ENCODE data around the gene LSR. TPM values are rescaled to one million over a fixed set of nuclear protein-coding genes. Genes with fewer than 3 reads are reported as not detected.
"Not testable (repeated sequence)": the region's sequence is repeated elsewhere in the genome, so short reads cannot be mapped to it uniquely, and the experiment has no call there.

LSR gene
- total RNA-seq, 2 experiments from 2014 or later: 8.2 to 11.2 TPM

- CTCF ChIA-PET: interaction anchor here (0.9 to 1.5 kb wide), 4 partner anchors 12 to 270 kb away, joined by 3 read pairs; no protein-coding TSS in a partner anchor
- peak; percentile 53 for DNase-seq
- Mint-ChIP-seq H3K36me3 (ENCODE audit: low read depth) (peaks cover 4% of the 10 kb centered on the region), H3K9me3 (peaks cover 7% of the 10 kb centered on the region), H3K4me1 (ENCODE audit: low read depth) (peaks cover 24% of the 10 kb centered on the region), H3K27me3 (ENCODE audit: low read depth) (no peaks in the 10 kb centered on the region), H3K27ac (no peak overlapping the region), H3K4me3 (no peak overlapping the region)
- intact Hi-C loops (cut with micrococcal nuclease): no loop called here
These were observed 12.0 kb upstream of the LSR start for GRCh38 chr19:35236638-35237400.

DNA sequence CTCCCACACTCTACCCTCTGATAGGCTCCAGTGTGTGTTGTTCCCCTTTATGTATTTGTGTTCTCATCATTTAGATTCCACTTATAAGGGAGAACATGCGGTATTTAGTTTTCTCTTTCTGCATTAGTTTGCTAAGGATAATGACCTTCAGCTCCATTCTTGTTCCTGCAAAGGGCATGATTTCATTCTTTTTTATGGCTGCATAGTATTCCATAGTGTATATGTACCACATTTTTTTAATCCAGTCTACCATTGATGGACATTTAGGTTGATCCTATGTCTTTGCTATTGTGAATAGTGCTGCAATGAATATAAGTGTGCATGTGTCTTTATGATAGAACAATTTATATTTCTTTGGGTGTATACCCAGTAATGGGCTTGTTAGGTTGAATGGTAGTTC, 9.2 kb upstream of the LSR start:
- peaks cover 24% of the 10 kb centered on the region for H3K4me1 Mint-ChIP-seq (ENCODE audit: low read depth)
- intact Hi-C loops (cut with micrococcal nuclease); DNase-seq; H3K4me3 Mint-ChIP-seq; H3K9me3 Mint-ChIP-seq; H3K27me3 Mint-ChIP-seq (ENCODE audit: low read depth); H3K27ac Mint-ChIP-seq; H3K36me3 Mint-ChIP-seq (ENCODE audit: low read depth): not testable (repeated sequence)
- CTCF ChIA-PET: interaction anchor here (1.6 kb wide), 1 partner anchor 98 kb away, joined by 7 read pairs; no protein-coding TSS in a partner anchor

GRCh38 chr19:35240327-35240726, 8.5 kb upstream of the LSR start:
- Mint-ChIP-seq H3K4me3 (no peak overlapping the region), H3K27me3 (ENCODE audit: low read depth) (no peaks in the 10 kb centered on the region), H3K4me1 (ENCODE audit: low read depth) (peaks cover 20% of the 10 kb centered on the region), H3K27ac (peak overlapping the region; percentile 44), H3K9me3 (peaks cover 7% of the 10 kb centered on the region), H3K36me3 (ENCODE audit: low read depth) (peaks cover 4% of the 10 kb centered on the region)
- CTCF ChIA-PET: interaction anchor here (1.2 to 1.6 kb wide), 2 partner anchors 98 to 113 kb away, joined by 3 to 7 read pairs; no protein-coding TSS in a partner anchor
- intact Hi-C loops (cut with micrococcal nuclease): no loop called here
- DNase-seq: peak; percentile 4

DNA sequence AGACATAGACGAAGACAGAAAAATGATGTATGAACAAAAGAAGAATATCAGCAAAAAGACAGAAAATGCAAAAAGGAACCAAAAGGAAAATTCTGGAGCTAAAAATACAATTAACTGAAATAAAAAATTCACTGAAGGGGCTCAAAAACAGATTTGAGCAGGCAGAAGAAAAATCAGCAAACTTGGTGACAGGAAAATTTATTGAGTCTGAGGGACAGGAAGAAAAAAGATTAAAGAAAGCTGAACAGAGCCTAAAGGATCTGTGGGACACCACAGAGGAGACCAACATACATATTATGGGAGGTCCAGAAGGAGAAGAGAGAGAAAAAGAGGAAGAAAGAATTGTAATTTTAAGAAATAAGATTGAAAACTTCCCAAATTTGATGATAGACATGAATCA, 7.4 kb upstream of the LSR start:
- H3K27ac Mint-ChIP-seq: no peak overlapping the region

GRCh38 chr19:35246466-35247092, 2.2 kb upstream of the LSR start:
- intact Hi-C loops (cut with micrococcal nuclease): loop anchor here (5.0 kb wide), 1 partner anchor 34 kb away; no protein-coding TSS in a partner anchor
- CTCF ChIA-PET: no interaction called here
- no peak overlapping the region for H3K27ac Mint-ChIP-seq
- peaks cover 1% of the 10 kb centered on the region for H3K9me3 Mint-ChIP-seq
- peaks cover 13% of the 10 kb centered on the region for H3K4me1 Mint-ChIP-seq (ENCODE audit: low read depth)
- H3K4me3 Mint-ChIP-seq: peak overlapping the region; percentile 9
- H3K36me3 Mint-ChIP-seq (ENCODE audit: low read depth): no peaks in the 10 kb centered on the region
- no peak for DNase-seq
- no peaks in the 10 kb centered on the region for H3K27me3 Mint-ChIP-seq (ENCODE audit: low read depth)

More for the DNA sequence above, 7.4 kb upstream of the LSR start:
- Mint-ChIP-seq H3K9me3 (peaks cover 7% of the 10 kb centered on the region), H3K36me3 (ENCODE audit: low read depth) (peaks cover 4% of the 10 kb centered on the region), H3K4me3 (no peak overlapping the region), H3K27me3 (ENCODE audit: low read depth) (no peaks in the 10 kb centered on the region), H3K4me1 (ENCODE audit: low read depth) (peaks cover 17% of the 10 kb centered on the region)
- DNase-seq: no peak
- intact Hi-C loops (cut with micrococcal nuclease): no loop called here
- CTCF ChIA-PET: interaction anchor here (1.2 kb wide), 2 partner anchors 25 to 98 kb away, joined by 4 to 5 read pairs; partner anchors contain the start of gene FXYD7

- Mint-ChIP-seq H3K4me3 (peak overlapping the region; percentile 86), H3K27ac (peak overlapping the region; percentile 90), H3K9me3 (no peaks in the 10 kb centered on the region), H3K36me3 (ENCODE audit: low read depth) (no peaks in the 10 kb centered on the region), H3K27me3 (ENCODE audit: low read depth) (no peaks in the 10 kb centered on the region), H3K4me1 (ENCODE audit: low read depth) (peaks cover 13% of the 10 kb centered on the region)
- DNase-seq: peak; percentile 76
- intact Hi-C loops (cut with micrococcal nuclease): loop anchor here (1.0 to 5.0 kb wide), 5 partner anchors 21 to 247 kb away; partner anchors contain the start of genes FFAR1 and USF2
- CTCF ChIA-PET: interaction anchor here (0.5 to 0.8 kb wide), 2 partner anchors 9 to 35 kb away, joined by 3 to 4 read pairs; no protein-coding TSS in a partner anchor
These were observed 1.1 kb upstream of the LSR start for GRCh38 chr19:35247526-35248309.

GRCh38 chr19:35249146-35249847, 495 bp downstream of the LSR start:
- H3K9me3 Mint-ChIP-seq: no peaks in the 10 kb centered on the region
- intact Hi-C loops (cut with micrococcal nuclease): loop anchor here (2.0 to 5.0 kb wide), 4 partner anchors 37 to 246 kb away; partner anchors contain the start of gene FFAR1
- CTCF ChIA-PET: no interaction called here
- H3K4me1 Mint-ChIP-seq (ENCODE audit: low read depth): peaks cover 13% of the 10 kb centered on the region
- peak; percentile 13 for DNase-seq
- H3K4me3 Mint-ChIP-seq: peak overlapping the region; percentile 86
- peak overlapping the region; percentile 63 for H3K27ac Mint-ChIP-seq
- H3K27me3 Mint-ChIP-seq (ENCODE audit: low read depth): no peaks in the 10 kb centered on the region
- no peaks in the 10 kb centered on the region for H3K36me3 Mint-ChIP-seq (ENCODE audit: low read depth)

GRCh38 chr19:35249848-35250711, 1.3 kb downstream of the LSR start:
- Mint-ChIP-seq H3K27me3 (ENCODE audit: low read depth) (no peaks in the 10 kb centered on the region), H3K4me3 (peak overlapping the region; percentile 86), H3K4me1 (ENCODE audit: low read depth) (peaks cover 13% of the 10 kb centered on the region), H3K9me3 (no peaks in the 10 kb centered on the region), H3K27ac (no peak overlapping the region), H3K36me3 (ENCODE audit: low read depth) (no peaks in the 10 kb centered on the region)
- CTCF ChIA-PET: no interaction called here
- intact Hi-C loops (cut with micrococcal nuclease): loop anchor here (2.0 to 5.0 kb wide), 4 partner anchors 38 to 245 kb away; partner anchors contain the start of gene FFAR1
- peak; percentile 8 for DNase-seq

GRCh38 chr19:35251456-35251855, 2.7 kb downstream of the LSR start:
- intact Hi-C loops (cut with micrococcal nuclease): no loop called here
- Mint-ChIP-seq H3K9me3 (no peaks in the 10 kb centered on the region), H3K27ac (no peak overlapping the region), H3K4me1 (ENCODE audit: low read depth) (peaks cover 15% of the 10 kb centered on the region), H3K4me3 (no peak overlapping the region), H3K36me3 (ENCODE audit: low read depth) (peaks cover 1% of the 10 kb centered on the region), H3K27me3 (ENCODE audit: low read depth) (no peaks in the 10 kb centered on the region)
- peak; percentile 3 for DNase-seq
- CTCF ChIA-PET: interaction anchor here (0.6 to 1.4 kb wide), 2 partner anchors 109 to 205 kb away, joined by 3 to 4 read pairs; no protein-coding TSS in a partner anchor

GRCh38 chr19:35253316-35254286, 4.8 kb downstream of the LSR start:
- Mint-ChIP-seq H3K27me3 (ENCODE audit: low read depth) (no peaks in the 10 kb centered on the region), H3K27ac (no peak overlapping the region), H3K4me1 (ENCODE audit: low read depth) (peaks cover 24% of the 10 kb centered on the region), H3K9me3 (no peaks in the 10 kb centered on the region), H3K4me3 (no peak overlapping the region), H3K36me3 (ENCODE audit: low read depth) (peaks cover 1% of the 10 kb centered on the region)
- CTCF ChIA-PET: no interaction called here
- intact Hi-C loops (cut with micrococcal nuclease): no loop called here
- peak; percentile 1 for DNase-seq
